Stimulated activated naive B cell treated with anti-CD40 and anti-IgM and Interleukin-4, amounts not matched to agents 10 μg/mL and 1 μg/mL and 100 μg/mL, for 72 hours (primary cell): Measurements from ENCODE around the gene RBM18.

ENCODE experiments used
- ATAC-seq, 2 donors: fragments of 150-1000 bp; cut with Tn5 transposase; replicated peaks; 2 replicates each; pipeline ENCODE4 v1.10.0; 2021; ENCODE audit warnings: moderate library complexity in 1 of 2
- DNase-seq: peaks from one replicate; pipeline ENCODE4 v3.0.0; 2021
- H3K27ac Mint-ChIP-seq: one replicate; pipeline ENCODE4 v1.8.0; 2022; ENCODE audit warnings: mild to moderate bottlenecking, mixed read lengths
- H3K27me3 Mint-ChIP-seq, 2 donors: one replicate each; pipeline ENCODE4 v1.8.0; 2022; ENCODE audit warnings: mixed read lengths in 2 of 2
- H3K36me3 Mint-ChIP-seq, 2 donors: one replicate each; pipeline ENCODE4 v1.8.0; 2022; ENCODE audit warnings: mixed read lengths in 2 of 2, mild to moderate bottlenecking in 1 of 2
- H3K4me1 Mint-ChIP-seq, 2 donors: one replicate each; pipeline ENCODE4 v1.8.0; 2022; ENCODE audit warnings: mixed read lengths in 2 of 2, mild to moderate bottlenecking in 1 of 2
- H3K4me3 Mint-ChIP-seq, 2 donors: one replicate each; pipeline ENCODE4 v1.8.0; 2022; ENCODE audit warnings: mild to moderate bottlenecking in 2 of 2, mixed read lengths in 2 of 2, moderate library complexity in 1 of 2
- H3K9me3 Mint-ChIP-seq, 2 donors: one replicate each; pipeline ENCODE4 v1.8.0; 2022; ENCODE audit warnings: mixed read lengths in 2 of 2, mild to moderate bottlenecking in 1 of 2

RBM18 gene

DNA sequence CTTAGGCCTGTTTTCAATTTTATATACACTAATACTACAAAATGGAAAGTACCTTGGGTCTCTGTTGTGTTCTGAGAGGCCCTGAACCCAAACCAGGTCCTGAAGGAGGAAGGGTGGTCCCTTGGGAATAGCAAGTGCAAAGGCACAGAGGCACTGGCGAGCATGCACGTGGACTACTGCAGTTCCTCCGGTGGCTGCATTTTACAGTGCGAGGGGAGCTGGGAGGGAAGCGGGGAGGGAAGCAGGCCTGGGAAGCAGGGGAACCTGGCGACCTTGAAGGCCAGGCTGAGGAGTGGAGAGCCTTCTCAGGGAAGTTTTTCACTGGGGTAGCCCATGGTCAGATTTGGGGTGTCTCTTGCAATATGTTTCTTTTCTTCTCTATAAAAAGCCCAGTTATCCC is 71.0 kb downstream of the RBM18 start:
- H3K4me1 Mint-ChIP-seq, result peaks cover 0 to 2% of the 10 kb centered on the region in 2 donors
- H3K36me3 Mint-ChIP-seq, result no peaks in the 10 kb centered on the region
- ATAC-seq, result no peak
- DNase-seq, result no peak
- H3K27ac Mint-ChIP-seq, result no peak overlapping the region
- H3K9me3 Mint-ChIP-seq, result no peaks in the 10 kb centered on the region
- peaks cover 13 to 17% of the 10 kb centered on the region in 2 donors for H3K27me3 Mint-ChIP-seq
- H3K4me3 Mint-ChIP-seq, result no peak overlapping the region

DNA sequence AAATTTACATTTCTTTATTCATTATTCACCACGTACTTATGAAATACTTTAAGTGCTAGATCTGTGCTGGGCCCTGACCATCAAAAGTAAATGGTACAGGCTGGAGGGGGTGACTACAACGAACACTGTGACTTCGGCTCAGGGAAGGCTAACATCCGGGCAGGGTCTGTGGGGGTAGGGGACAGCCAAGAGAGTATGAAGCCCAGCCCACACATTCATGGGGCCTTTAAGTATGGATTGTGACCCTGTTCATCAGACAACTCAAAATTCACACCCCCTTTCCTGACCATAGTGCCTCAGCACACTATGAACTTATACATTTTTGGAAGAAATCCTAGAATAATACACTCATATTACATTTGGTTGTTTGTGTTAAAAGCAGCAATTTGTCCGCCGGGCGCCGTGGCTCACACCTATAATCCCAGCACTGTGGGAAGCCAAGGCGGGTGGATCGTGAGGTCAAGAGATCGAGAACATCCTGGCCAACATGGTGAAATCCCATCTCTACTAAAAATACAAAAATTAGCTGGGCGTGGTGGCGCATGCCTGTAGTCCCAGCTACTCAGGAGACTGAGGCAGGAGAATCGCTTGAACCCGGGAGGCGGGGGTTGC is 71.6 kb downstream of the RBM18 start:
- DNase-seq (no peak), ATAC-seq (no peak)
- Mint-ChIP-seq H3K4me3 (no peak overlapping the region), H3K27me3 (peaks cover 7 to 11% of the 10 kb centered on the region in 2 donors), H3K4me1 (peaks cover 0 to 2% of the 10 kb centered on the region in 2 donors), H3K36me3 (no peaks in the 10 kb centered on the region), H3K9me3 (no peaks in the 10 kb centered on the region), H3K27ac (no peak overlapping the region)

DNA sequence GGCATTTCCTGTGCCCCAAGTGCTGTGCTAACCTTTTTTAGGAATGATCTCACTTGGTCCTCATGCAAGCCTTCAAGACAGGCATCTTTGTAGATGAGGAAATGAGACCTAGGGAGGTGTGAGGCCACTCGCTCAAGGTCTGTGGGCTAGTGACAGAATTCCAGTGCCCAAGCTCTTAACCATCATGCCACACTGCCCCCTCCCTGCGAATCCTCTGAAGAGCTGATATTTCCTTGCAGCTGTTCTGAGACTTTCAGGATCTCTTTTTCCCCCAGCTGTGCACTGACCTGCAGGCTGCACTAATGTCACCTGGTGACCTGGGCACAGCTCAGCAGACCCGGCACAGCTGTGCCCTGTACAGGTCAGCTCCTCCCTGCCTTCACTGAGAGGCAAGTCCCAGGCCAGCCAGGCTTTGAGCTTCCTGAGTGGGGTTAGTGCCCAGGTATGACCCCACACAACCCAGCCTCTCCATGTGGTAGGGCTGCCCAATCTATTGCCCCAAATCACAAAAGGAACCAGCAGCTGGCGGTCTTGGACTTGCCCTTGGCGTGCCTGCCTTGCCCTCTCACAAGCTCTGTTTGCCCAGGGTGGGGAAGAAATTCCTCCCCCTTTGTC is 72.3 kb downstream of the RBM18 start:
- H3K27ac Mint-ChIP-seq, result no peak overlapping the region
- no peaks in the 10 kb centered on the region for H3K36me3 Mint-ChIP-seq
- H3K4me3 Mint-ChIP-seq, result no peak overlapping the region
- no peaks in the 10 kb centered on the region for H3K9me3 Mint-ChIP-seq
- H3K4me1 Mint-ChIP-seq, result peaks cover 0 to 2% of the 10 kb centered on the region in 2 donors
- no peak for DNase-seq
- no peak for ATAC-seq
- peaks cover 7 to 8% of the 10 kb centered on the region in 2 donors for H3K27me3 Mint-ChIP-seq

DNA sequence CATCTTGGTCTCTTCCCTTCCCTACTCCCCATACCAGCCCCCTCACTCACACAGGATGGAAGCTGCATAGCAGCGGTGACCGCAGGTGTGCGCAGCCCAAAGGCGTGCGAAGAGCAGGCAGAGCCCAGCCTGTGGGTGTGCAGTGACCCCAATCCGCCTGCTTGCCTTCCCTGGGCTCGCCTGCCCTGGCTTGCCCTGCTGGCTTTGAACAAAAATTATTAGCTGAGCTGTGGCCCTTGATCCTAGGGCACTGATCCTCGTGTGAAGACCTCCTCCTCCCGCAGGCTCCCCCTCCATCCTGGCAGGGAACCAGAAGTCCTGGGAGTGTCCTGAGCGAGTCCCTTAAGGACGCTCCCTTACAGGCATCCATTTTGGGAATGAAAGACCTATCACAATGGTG is 73.1 kb downstream of the RBM18 start:
- Mint-ChIP-seq H3K27ac (no peak overlapping the region), H3K9me3 (no peaks in the 10 kb centered on the region), H3K36me3 (no peaks in the 10 kb centered on the region), H3K4me1 (peaks cover 0 to 2% of the 10 kb centered on the region in 2 donors), H3K27me3 (peaks cover under 1% of the 10 kb centered on the region in 2 donors), H3K4me3 (no peak overlapping the region)
- ATAC-seq (no peak), DNase-seq (no peak)

DNA sequence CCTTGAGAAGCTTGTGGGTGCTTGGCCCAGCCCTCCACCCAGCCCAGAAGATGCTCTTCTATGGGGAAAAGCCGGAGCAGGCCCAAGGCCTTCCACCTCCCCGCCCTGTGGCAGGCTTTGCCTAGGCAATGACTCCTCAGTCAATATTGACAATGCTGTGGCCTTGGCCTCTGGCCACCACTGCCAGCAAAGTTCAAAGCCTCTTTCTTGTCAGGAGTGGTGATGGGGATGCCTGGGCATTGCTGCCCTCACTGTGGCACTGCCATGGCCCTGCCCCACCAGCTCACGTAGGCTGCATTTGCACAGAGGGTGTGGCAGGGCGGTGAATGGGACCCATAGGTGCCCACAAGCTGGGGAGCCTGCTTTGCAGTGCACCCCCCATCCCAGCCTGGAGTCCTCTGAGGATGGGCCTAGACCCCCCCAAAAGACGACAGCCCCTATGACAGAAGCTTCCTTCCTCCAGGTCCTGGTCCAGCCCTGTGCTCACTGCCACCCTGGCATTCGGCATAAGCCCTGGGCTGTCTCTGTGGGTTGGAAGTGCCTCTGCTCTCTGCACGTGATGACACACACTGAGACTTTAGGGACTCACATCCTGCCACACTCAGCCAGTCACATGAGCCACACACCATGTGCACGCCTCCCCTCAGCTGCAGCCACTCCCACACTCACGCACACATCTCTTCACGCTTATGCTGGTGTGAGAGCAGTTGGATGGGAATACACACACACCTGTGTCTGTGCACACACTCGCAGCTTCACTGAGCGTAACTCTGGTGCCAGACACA is 73.9 kb downstream of the RBM18 start:
- Mint-ChIP-seq H3K4me3 (no peak overlapping the region), H3K36me3 (no peaks in the 10 kb centered on the region), H3K4me1 (peaks cover 0 to 2% of the 10 kb centered on the region in 2 donors), H3K27me3 (no peaks in the 10 kb centered on the region), H3K9me3 (no peaks in the 10 kb centered on the region), H3K27ac (no peak overlapping the region)
- ATAC-seq, result peak in 1 of 2 donors; percentile 34
- DNase-seq, result no peak

DNA sequence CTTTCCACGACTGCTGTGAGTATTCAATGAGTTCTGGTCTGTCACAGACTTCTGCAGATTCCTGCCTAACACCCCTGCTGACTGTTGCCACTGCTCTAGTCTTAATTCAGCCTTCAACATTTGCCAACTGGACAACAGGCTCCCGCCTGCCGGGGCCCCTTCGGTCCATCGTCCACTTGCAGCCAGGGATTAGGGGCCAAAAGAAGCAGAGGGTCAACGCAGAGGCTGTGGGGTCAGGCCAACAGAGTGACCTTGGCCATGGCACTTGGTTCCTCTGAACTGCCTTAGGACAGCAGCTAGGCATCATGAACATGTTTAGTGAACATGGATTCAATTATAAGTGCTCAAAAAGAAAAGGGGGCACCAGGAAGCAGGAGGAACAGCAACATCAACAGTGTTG is 76.3 kb downstream of the RBM18 start:
- no peak for DNase-seq
- H3K27ac Mint-ChIP-seq, result no peak overlapping the region
- no peaks in the 10 kb centered on the region for H3K9me3 Mint-ChIP-seq
- no peaks in the 10 kb centered on the region for H3K36me3 Mint-ChIP-seq
- peaks cover 3 to 5% of the 10 kb centered on the region in 2 donors for H3K27me3 Mint-ChIP-seq
- ATAC-seq, result no peak
- H3K4me1 Mint-ChIP-seq, result no peaks in the 10 kb centered on the region
- H3K4me3 Mint-ChIP-seq, result no peak overlapping the region
